SK-N-SH treated with all-trans-retinoic acid at 6 μM for 48 hours (cell line): ENCODE results near the gene SDK2.

Experiments used
- ATAC-seq: fragments of 200-7000 bp; cut with Tn5 transposase; 3 replicates; pipeline ENCODE4 v1.9.1; 2020; ENCODE audit warnings: mild to moderate bottlenecking, moderate library complexity
- ARNTL ChIP-seq: fragments of 450-650 bp; formaldehyde crosslinking; IDR thresholded peaks from 2 replicates; pipeline ENCODE4 v1.5.0; 2020; ENCODE audit warnings: low read depth, mild to moderate bottlenecking, moderate library complexity, borderline replicate concordance
- BACH2 ChIP-seq: fragments of 250-450 bp; sonication (Bioruptor Pico); IDR thresholded peaks from 2 replicates; pipeline ENCODE4 v1.9.0; 2021; ENCODE audit warnings: mild to moderate bottlenecking, borderline replicate concordance
- CSDC2 ChIP-seq: fragments of 250-450 bp; sonication (Bioruptor Pico); IDR thresholded peaks from 2 replicates; pipeline ENCODE4 v1.5.0; 2020; ENCODE audit warnings: mild to moderate bottlenecking, moderate library complexity
- CSRNP3 ChIP-seq: fragments of 250-450 bp; sonication (Bioruptor Pico); IDR thresholded peaks from 2 replicates; pipeline ENCODE4 v1.5.1; 2021; ENCODE audit warnings: mild to moderate bottlenecking, moderate library complexity
- GLIS3 ChIP-seq: fragments of 250-450 bp; sonication (Bioruptor Pico); IDR thresholded peaks from 2 replicates; pipeline ENCODE4 v1.5.0; 2020; ENCODE audit warnings: mild to moderate bottlenecking, moderate library complexity
- OSR1 ChIP-seq: fragments of 250-450 bp; sonication (Bioruptor Pico); IDR thresholded peaks from 2 replicates; pipeline ENCODE4 v1.8.0; 2022; ENCODE audit warnings: moderate library complexity, mild to moderate bottlenecking, inconsistent platforms
- PATZ1 ChIP-seq: fragments of 250-450 bp; sonication (Bioruptor Pico); IDR thresholded peaks from 2 replicates; pipeline ENCODE4 v1.8.0; 2020; ENCODE audit warnings: mild to moderate bottlenecking, moderate library complexity, borderline replicate concordance
- POU6F1 ChIP-seq: fragments of 250-450 bp; sonication (Bioruptor Pico); IDR thresholded peaks from 2 replicates; pipeline ENCODE4 v1.8.0; 2021; ENCODE audit warnings: low read depth, mild to moderate bottlenecking, moderate library complexity, borderline replicate concordance
- RARB ChIP-seq: fragments of 250-450 bp; sonication (Bioruptor Pico); IDR thresholded peaks from 2 replicates; pipeline ENCODE4 v1.8.0; 2021; ENCODE audit warnings: mild to moderate bottlenecking, moderate library complexity
- SNAI2 ChIP-seq: fragments of 250-450 bp; sonication (Bioruptor Pico); IDR thresholded peaks from 2 replicates; pipeline ENCODE4 v1.5.0; 2020; ENCODE audit warnings: mild to moderate bottlenecking, moderate library complexity
- TCF4 ChIP-seq: fragments of 250-450 bp; sonication (Bioruptor Pico); IDR thresholded peaks from 2 replicates; pipeline ENCODE4 v1.8.0; 2021; ENCODE audit warnings: mild to moderate bottlenecking, moderate library complexity, borderline replicate concordance
- TOX ChIP-seq: fragments of 250-450 bp; sonication (Bioruptor Pico); IDR thresholded peaks from 2 replicates; pipeline ENCODE4 v1.8.0; 2021; ENCODE audit warnings: mild to moderate bottlenecking, moderate library complexity, borderline replicate concordance
- TSHZ2 ChIP-seq: fragments of 250-450 bp; sonication (Bioruptor Pico); IDR thresholded peaks from 2 replicates; pipeline ENCODE4 v1.5.0; 2020; ENCODE audit warnings: mild to moderate bottlenecking, moderate library complexity
- ZC3H10 ChIP-seq: fragments of 250-450 bp; sonication (Bioruptor Pico); IDR thresholded peaks from 2 replicates; pipeline ENCODE4 v1.5.1; 2021; ENCODE audit warnings: mild to moderate bottlenecking, moderate library complexity
- ZFP30 ChIP-seq: fragments of 450-650 bp; formaldehyde crosslinking; IDR thresholded peaks from 2 replicates; pipeline ENCODE4 v1.5.0; 2022; ENCODE audit warnings: mild to moderate bottlenecking, moderate library complexity
- ZNF565 ChIP-seq: fragments of 450-650 bp; formaldehyde crosslinking; conservative IDR thresholded peaks from 2 replicates; pipeline ENCODE4 v1.5.0; 2020; ENCODE audit warnings: low read depth, mild to moderate bottlenecking, moderate library complexity
- ZNF70 ChIP-seq: fragments of 450-650 bp; formaldehyde crosslinking; IDR thresholded peaks from 2 replicates; pipeline ENCODE4 v1.5.0; 2020; ENCODE audit warnings: mild to moderate bottlenecking, moderate library complexity
- ZNF8 ChIP-seq: fragments of 450-650 bp; formaldehyde crosslinking; IDR thresholded peaks from 2 replicates; pipeline ENCODE4 v1.5.0; 2020; ENCODE audit warnings: mild to moderate bottlenecking, moderate library complexity
- TF ChIP-seq, protein P1 (sequence below): fragments of 250-450 bp; sonication (Bioruptor Pico); IDR thresholded peaks from 2 replicates; pipeline ENCODE4 v1.5.1; 2020; ENCODE audit warnings: low read depth, mild to moderate bottlenecking, moderate library complexity

SDK2 gene

GRCh38 chr17:73551144-73551543 lies 93.1 kb downstream of the SDK2 start (continued):
- no peak for TF ChIP-seq CSRNP3 (CRISPR knock-in tag)

GRCh38 chr17:73550556-73550955 lies 93.7 kb downstream of the SDK2 start:
- no peak for TF ChIP-seq POU6F1 (CRISPR knock-in tag)
- no peak for TF ChIP-seq TCF4 (CRISPR knock-in tag)
- TF ChIP-seq ZFP30 (CRISPR knock-in tag): no peak
- no peak for TF ChIP-seq ARNTL
- TF ChIP-seq GLIS3 (CRISPR knock-in tag): no peak
- TF ChIP-seq ZNF70 (CRISPR knock-in tag): no peak
- TF ChIP-seq SNAI2: no peak
- TF ChIP-seq BACH2 (CRISPR knock-in tag): no peak
- no peak for TF ChIP-seq RARB (CRISPR knock-in tag)
- TF ChIP-seq CSRNP3 (CRISPR knock-in tag): no peak
- TF ChIP-seq OSR1: no peak
- no peak for TF ChIP-seq ZNF8 (CRISPR knock-in tag)
- no peak for TF ChIP-seq PATZ1 (CRISPR knock-in tag)
- TF ChIP-seq CSDC2 (CRISPR knock-in tag): no peak
- ATAC-seq: no peak

- TF ChIP-seq OSR1 (no peak), BACH2 (CRISPR knock-in tag) (no peak), ZC3H10 (CRISPR knock-in tag) (no peak), TSHZ2 (CRISPR knock-in tag) (no peak), TOX (CRISPR knock-in tag) (no peak), ZNF565 (CRISPR knock-in tag) (no peak), GLIS3 (CRISPR knock-in tag) (no peak)
- TF ChIP-seq, protein P1, sequence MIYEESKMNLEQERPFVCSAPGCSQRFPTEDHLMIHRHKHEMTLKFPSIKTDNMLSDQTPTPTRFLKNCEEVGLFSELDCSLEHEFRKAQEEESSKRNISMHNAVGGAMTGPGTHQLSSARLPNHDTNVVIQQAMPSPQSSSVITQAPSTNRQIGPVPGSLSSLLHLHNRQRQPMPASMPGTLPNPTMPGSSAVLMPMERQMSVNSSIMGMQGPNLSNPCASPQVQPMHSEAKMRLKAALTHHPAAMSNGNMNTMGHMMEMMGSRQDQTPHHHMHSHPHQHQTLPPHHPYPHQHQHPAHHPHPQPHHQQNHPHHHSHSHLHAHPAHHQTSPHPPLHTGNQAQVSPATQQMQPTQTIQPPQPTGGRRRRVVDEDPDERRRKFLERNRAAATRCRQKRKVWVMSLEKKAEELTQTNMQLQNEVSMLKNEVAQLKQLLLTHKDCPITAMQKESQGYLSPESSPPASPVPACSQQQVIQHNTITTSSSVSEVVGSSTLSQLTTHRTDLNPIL: no peak
- ATAC-seq: no peak
These were observed 94.3 kb downstream of the SDK2 start for GRCh38 chr17:73549841-73550430.
